HepG2 (cell line): Measurements from ENCODE around the gene ALCAM. TPM values are rescaled to one million over a fixed set of nuclear protein-coding genes. Genes with fewer than 3 reads are reported as not detected.
"Not testable (repeated sequence)": the region's sequence is repeated elsewhere in the genome, so short reads cannot be mapped to it uniquely, and the experiment has no call there.

Experiments
- ATAC-seq: fragments of 200-7000 bp; cut with Tn5 transposase; 3 replicates; pipeline ENCODE4 v1.9.1; 2020; ENCODE audit warnings: mild to moderate bottlenecking, moderate library complexity
- BruUV-seq: library from RNA; stranded (reverse); fragments of 400-500 nt; replicated peaks from 2 replicates; lab custom pipeline; 2021; lab: Mats Ljungman, UMichigan
- CTCF ChIA-PET: fragments of 300-600 bp; formaldehyde crosslinking; extraction: SDS; loops from one replicate; lab custom pipeline; 2021; ENCODE audit warnings: low total read pairs, inconsistent platforms, low intra/inter-chr PET ratio; lab: Yijun Ruan, JAX
- POLR2A ChIA-PET: fragments of 350-600 bp; sonication (Branson Sonifier 250); formaldehyde crosslinking; loops from one replicate; lab custom pipeline; 2020; ENCODE audit warnings: antibody characterized with exemption, inconsistent platforms; lab: Yijun Ruan, JAX
- DNase-seq: peaks from one replicate; pipeline ENCODE4 v3.0.0-alpha.2; 2015; ENCODE audit warnings: low spot score
- FAIRE-seq: peaks from 3 replicates; lab custom pipeline; 2011; peaks lifted over from hg19 to GRCh38; lab: Jason Lieb, UNC
- H2AFZ ChIP-seq: one replicate; pipeline ENCODE4 v1.6.1; 2011; ENCODE audit warnings: low read length, inconsistent platforms
- H3K27ac ChIP-seq: fragments of 300-600 bp; 3 replicates; pipeline ENCODE4 v1.8.0; 2011; ENCODE audit warnings: mixed run types, mild to moderate bottlenecking, mixed read lengths, low read length, inconsistent platforms; ENCODE audit not compliant: insufficient read depth; ENCODE audit errors: extremely low read length
- H3K27me3 ChIP-seq, 2 experiments: fragments of 200-600 bp in 1 of 2; 2 replicates in 1 of 2; 3 replicates in 1 of 2; pipeline versions ENCODE4 v1.6.0 to v1.8.0; 2011; ENCODE audit warnings: low read length in 2 of 2, mild to moderate bottlenecking in 2 of 2, moderate library complexity in 2 of 2, inconsistent platforms in 1 of 2; ENCODE audit not compliant: insufficient read depth in 2 of 2, control insufficient read depth in 1 of 2
- H3K36me3 ChIP-seq, 2 experiments: fragments of 200-600 bp in 1 of 2; replicated peaks in 1 of 2; 2 replicates in 1 of 2; 3 replicates in 1 of 2; pipeline versions ENCODE4 v1.5.1 to v1.8.0; 2011; ENCODE audit warnings: low read length in 2 of 2, inconsistent platforms in 1 of 2; ENCODE audit not compliant: insufficient read depth in 2 of 2, control insufficient read depth in 1 of 2
- H3K4me1 ChIP-seq: 2 replicates; pipeline ENCODE4 v1.5.1; 2012; ENCODE audit warnings: low read length, inconsistent platforms; ENCODE audit not compliant: insufficient read depth
- H3K4me2 ChIP-seq: 2 replicates; pipeline ENCODE4 v1.6.0; 2011; ENCODE audit warnings: low read depth, low read length, inconsistent platforms
- H3K4me3 ChIP-seq, 3 experiments: fragments of 200-600 bp in 1 of 3; sonication (generic), shearing (Covaris generic) in 1 of 3; replicated peaks in 1 of 3; 2 replicates each; pipeline ENCODE4 v1.5.1; 2011 to 2016; ENCODE audit warnings: low read length in 3 of 3, inconsistent platforms in 2 of 3, low read depth in 2 of 3, mild to moderate bottlenecking in 2 of 3, control low read depth in 1 of 3, mixed read lengths in 1 of 3; ENCODE audit not compliant: insufficient read depth in 1 of 3
- H3K79me2 ChIP-seq: one replicate; pipeline ENCODE4 v1.6.1; 2011; ENCODE audit warnings: low read length, inconsistent platforms; ENCODE audit not compliant: insufficient read depth
- H3K9ac ChIP-seq: 2 replicates; pipeline ENCODE4 v1.6.0; 2011; ENCODE audit warnings: mild to moderate bottlenecking, low read depth, low read length, inconsistent platforms; ENCODE audit not compliant: insufficient read depth
- H3K9me3 ChIP-seq: 2 replicates; pipeline ENCODE4 v1.5.1; 2012; ENCODE audit warnings: mild to moderate bottlenecking, low read length
- H4K20me1 ChIP-seq: 2 replicates; pipeline ENCODE4 v1.6.0; 2011; ENCODE audit warnings: inconsistent platforms, mild to moderate bottlenecking, low read length, moderate library complexity; ENCODE audit not compliant: insufficient read depth
- BCL6 ChIP-seq: IDR thresholded peaks from 2 replicates; pipeline ENCODE4 v1.6.1; 2016; ENCODE audit warnings: missing genetic modification reagents, missing compliant biosample characterization
- CHD4 ChIP-seq: fragments of 200-600 bp; sonication (generic); IDR thresholded peaks from 2 replicates; pipeline ENCODE4 v1.7.0; 2017; ENCODE audit warnings: mild to moderate bottlenecking, low read length, borderline replicate concordance
- JUNB ChIP-seq: sonication (generic); formaldehyde crosslinking; IDR thresholded peaks from 2 replicates; pipeline ENCODE4 v1.8.0; 2022; ENCODE audit warnings: missing genetic modification reagents, mild to moderate bottlenecking, borderline replicate concordance
- NR2F6 ChIP-seq, 2 experiments: IDR thresholded peaks; 2 replicates each; pipeline ENCODE4 v1.6.1; 2016; ENCODE audit warnings: antibody characterized with exemption in 1 of 2, mild to moderate bottlenecking in 1 of 2
- SRY ChIP-seq: sonication (generic); formaldehyde crosslinking; IDR thresholded peaks from 2 replicates; pipeline ENCODE4 v1.8.0; 2022; ENCODE audit warnings: mild to moderate bottlenecking, missing genetic modification reagents
- ZIK1 ChIP-seq: sonication (generic); formaldehyde crosslinking; IDR thresholded peaks from 2 replicates; pipeline ENCODE4 v1.5.0; 2020; ENCODE audit warnings: mild to moderate bottlenecking, low read depth, missing genetic modification reagents, borderline replicate concordance
- ZNF354B ChIP-seq: sonication (generic); formaldehyde crosslinking; IDR thresholded peaks from 2 replicates; pipeline ENCODE4 v1.8.0; 2022; ENCODE audit warnings: mild to moderate bottlenecking, missing genetic modification reagents
- WGBS: methylation state at CpG from one replicate; pipeline ENCODE4 v1.1.6; 2017; ENCODE audit warnings: low lambda C conversion rate; 5-methylcytosine and 5-hydroxymethylcytosine counted together
- in situ Hi-C: cut with HindIII; loops from 2 replicates; pipeline ENCODE4 v1.10.0; 2017; ENCODE audit warnings: low pct_unique_long_range_greater_than_20kb; ENCODE audit not compliant: extremely low pct_ligation_motif_present
- intact Hi-C: fragments of 100-400 bp; cut with micrococcal nuclease; formaldehyde crosslinking; loops from one replicate; pipeline ENCODE4 v1.10.0; 2022; ENCODE audit not compliant: unreplicated experiment
- polyA plus RNA-seq, 8 experiments: library from polyadenylated mRNA; depleted of rRNA in 3 of 8; stranded (reverse) in 7 of 8; unstranded in 1 of 8; fragments of >200 nt; fragmentation: Illumina TruSeq in 4 of 8; extraction: Trizol in 4 of 8; gene quantifications; 2 replicates each; pipeline versions ENCODE4 v1.2.1 to v1.2.3, GENCODE V29; 2011 to 2016; ENCODE audit warnings: low read depth in 4 of 8, missing spikeins in 1 of 8, mixed read lengths in 1 of 8; ENCODE audit not compliant: insufficient read depth in 1 of 8
- total RNA-seq, 5 experiments: library from RNA; depleted of rRNA; stranded (reverse); fragments of >200 nt; fragmentation: Illumina TruSeq; extraction: Trizol; gene quantifications; 2 replicates each; pipeline ENCODE4 v1.2.3, GENCODE V29; 2016; ENCODE audit warnings: low read depth in 1 of 5
- TF ChIP-seq, protein P1 (sequence below): sonication (generic); formaldehyde crosslinking; IDR thresholded peaks from 2 replicates; pipeline ENCODE4 v1.4.0; 2020; ENCODE audit warnings: mild to moderate bottlenecking, missing genetic modification reagents

The ALCAM gene
- total and polyA plus RNA-seq, 2 of the 13 experiments (the other 11 are each of a cell fraction or from before 2014, with no cell fraction given): 26.0 to 33.1 TPM

DNA sequence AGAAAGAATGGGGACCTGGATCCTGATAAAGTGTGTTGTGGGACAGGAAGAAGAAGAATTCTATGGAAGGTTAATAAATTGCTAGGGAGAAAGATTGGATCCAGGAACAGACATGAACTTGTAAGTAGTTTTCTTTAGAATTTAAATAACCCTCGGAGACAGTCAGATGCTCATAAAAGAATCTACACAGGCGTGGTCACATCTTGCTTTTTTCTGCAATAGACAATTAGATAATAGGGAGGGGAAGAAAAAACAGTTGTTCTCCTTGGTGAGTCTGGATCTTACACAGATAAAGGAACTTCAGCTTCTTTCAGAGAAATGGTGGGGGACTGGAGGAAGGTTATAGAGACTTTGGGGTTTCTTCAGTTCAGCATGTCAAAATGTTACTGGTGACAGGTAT lies 232.6 kb downstream of the ALCAM start:
- FAIRE-seq (no peak), ATAC-seq (no peak), DNase-seq (no peak)
- Histone ChIP-seq H3K36me3 (no peaks in the 10 kb centered on the region), H2AFZ (no peak overlapping the region), H3K79me2 (no peaks in the 10 kb centered on the region), H3K27ac (no peak overlapping the region), H4K20me1 (no peaks in the 10 kb centered on the region), H3K9me3 (no peaks in the 10 kb centered on the region), H3K4me3 (no peak overlapping the region), H3K4me2 (no peak overlapping the region), H3K9ac (no peak overlapping the region), H3K4me1 (no peaks in the 10 kb centered on the region), H3K27me3 (no peaks in the 10 kb centered on the region; a peak in 1 of 5 replicates)
- no TSS peak for BruUV-seq
- intact Hi-C loops: no loop called here
- CTCF ChIA-PET: no interaction called here
- TF ChIP-seq NR2F6 (IDR thresholded peaks at IDR 0.05) (no peak), NR2F6 (CRISPR knock-in tag; IDR thresholded peaks at IDR 0.05) (no peak), ZIK1 (CRISPR knock-in tag) (no peak), BCL6 (CRISPR knock-in tag) (no peak), SRY (CRISPR knock-in tag) (no peak), ZNF354B (CRISPR knock-in tag) (no peak), CHD4 (no peak), JUNB (CRISPR knock-in tag) (no peak)
- TF ChIP-seq, protein P1, sequence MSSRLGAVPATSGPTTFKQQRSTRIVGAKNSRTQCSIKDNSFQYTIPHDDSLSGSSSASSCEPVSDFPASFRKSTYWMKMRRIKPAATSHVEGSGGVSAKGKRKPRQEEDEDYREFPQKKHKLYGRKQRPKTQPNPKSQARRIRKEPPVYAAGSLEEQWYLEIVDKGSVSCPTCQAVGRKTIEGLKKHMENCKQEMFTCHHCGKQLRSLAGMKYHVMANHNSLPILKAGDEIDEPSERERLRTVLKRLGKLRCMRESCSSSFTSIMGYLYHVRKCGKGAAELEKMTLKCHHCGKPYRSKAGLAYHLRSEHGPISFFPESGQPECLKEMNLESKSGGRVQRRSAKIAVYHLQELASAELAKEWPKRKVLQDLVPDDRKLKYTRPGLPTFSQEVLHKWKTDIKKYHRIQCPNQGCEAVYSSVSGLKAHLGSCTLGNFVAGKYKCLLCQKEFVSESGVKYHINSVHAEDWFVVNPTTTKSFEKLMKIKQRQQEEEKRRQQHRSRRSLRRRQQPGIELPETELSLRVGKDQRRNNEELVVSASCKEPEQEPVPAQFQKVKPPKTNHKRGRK: no peak
- POLR2A ChIA-PET: no interaction called here
- in situ Hi-C loops: no loop called here
- 39% methylated on average over 2 of the region's 2 CpGs for WGBS

DNA sequence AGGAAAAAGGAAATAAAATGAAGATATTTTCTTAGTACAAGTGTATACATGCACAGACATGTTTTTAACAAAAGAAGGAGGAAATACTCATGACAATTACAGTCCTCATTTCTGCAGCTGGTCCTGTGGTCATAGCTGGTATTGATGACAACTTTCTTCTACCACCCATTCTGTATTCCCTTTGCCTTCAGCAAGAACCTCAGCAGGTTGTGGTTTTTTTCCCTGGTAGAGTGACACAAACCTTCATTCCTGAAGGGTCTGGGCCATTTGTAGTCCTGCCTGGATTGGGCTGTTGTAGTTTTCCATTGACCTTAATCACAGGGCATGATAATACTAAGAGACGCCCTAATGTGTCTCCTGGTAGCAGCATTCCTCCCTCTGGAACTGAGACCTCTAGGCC lies 235.0 kb downstream of the ALCAM start:
- CTCF ChIA-PET, in situ Hi-C loops, H3K4me3 ChIP-seq, H3K36me3 ChIP-seq, H3K4me1 ChIP-seq, H2AFZ ChIP-seq, H4K20me1 ChIP-seq, intact Hi-C loops, H3K4me2 ChIP-seq, H3K27ac ChIP-seq, ATAC-seq, H3K9ac ChIP-seq, DNase-seq, FAIRE-seq, POLR2A ChIA-PET, H3K9me3 ChIP-seq, H3K79me2 ChIP-seq, H3K27me3 ChIP-seq, BruUV-seq: not testable (repeated sequence)
- 0% methylated on average over 1 of the region's 1 CpG for WGBS

GRCh38 chr3:105602286-105602685 lies 235.6 kb downstream of the ALCAM start:
- WGBS: 5% methylated on average over 2 of the region's 3 CpGs
- POLR2A ChIA-PET, H3K79me2 ChIP-seq, H3K4me3 ChIP-seq, in situ Hi-C loops, H3K4me1 ChIP-seq, DNase-seq, H3K9ac ChIP-seq, H3K27me3 ChIP-seq, CTCF ChIA-PET, FAIRE-seq, H3K36me3 ChIP-seq, H2AFZ ChIP-seq, H3K9me3 ChIP-seq, H3K27ac ChIP-seq, BruUV-seq, ATAC-seq, intact Hi-C loops, H3K4me2 ChIP-seq, H4K20me1 ChIP-seq: not testable (repeated sequence)
